Bronchus fibroblast of lung (primary cell): ENCODE data around the gene YAE1. TPM values are rescaled to one million over a fixed set of nuclear protein-coding genes. Genes with fewer than 3 reads are reported as not detected.

Experiments used
- total RNA-seq: library from RNA; depleted of rRNA; stranded (reverse); fragments of >200 nt; gene quantifications from 2 replicates; pipeline ENCODE4 v1.2.3, GENCODE V29; 2015

Gene YAE1, protein sequence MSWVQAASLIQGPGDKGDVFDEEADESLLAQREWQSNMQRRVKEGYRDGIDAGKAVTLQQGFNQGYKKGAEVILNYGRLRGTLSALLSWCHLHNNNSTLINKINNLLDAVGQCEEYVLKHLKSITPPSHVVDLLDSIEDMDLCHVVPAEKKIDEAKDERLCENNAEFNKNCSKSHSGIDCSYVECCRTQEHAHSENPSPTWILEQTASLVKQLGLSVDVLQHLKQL
- total RNA-seq: 14.1 and 19.0 TPM in 2 replicates

GRCh38 chr7:39566023-39566921 lies at the start of gene YAE1:
TSS of gene YAE1 (plus strand) at chr7:39566404. CDS start at chr7:39566419, 15 bp downstream.

Other genes with a start within 250 kb of the YAE1 start
- 15.3 and 19.8 TPM in 2 replicates for gene RALA, start 57.2 kb downstream of the YAE1 start, total RNA-seq